ENCODE results near the gene BGLAP. TPM values are rescaled to one million over a fixed set of nuclear protein-coding genes. Genes with fewer than 3 reads are reported as not detected.

BGLAP gene
- total RNA-seq, 1 experiment from 2014 or later, result 1.4 TPM

GRCh38 chr1:156228501-156228900 lies 13.5 kb upstream of the BGLAP start:
- Histone ChIP-seq H3K27me3 (ENCODE audit: insufficient read depth, low read length) (no peaks in the 10 kb centered on the region), H4K20me1 (ENCODE audit: insufficient read depth) (no peaks in the 10 kb centered on the region), H3K9ac (ENCODE audit: low read length) (no peak overlapping the region), H3K9me3 (ENCODE audit: control insufficient read depth in 1 of 2, insufficient read depth in 1 of 2, low read depth in 1 of 2, low read length in 2 of 2) (no peaks in the 10 kb centered on the region), H3K27ac (ENCODE audit: low read depth, low read length) (no peak overlapping the region), H3K9me2 (ENCODE audit: insufficient read depth) (no peaks in the 10 kb centered on the region), H3K4me3 (replicated peaks in 1 of 2; ENCODE audit: low read depth in 1 of 2, low read length in 2 of 2) (no peak overlapping the region), H3K79me2 (ENCODE audit: insufficient read depth, low read length) (no peaks in the 10 kb centered on the region), H2AFZ (ENCODE audit: low read depth, low read length, poor library complexity, severe bottlenecking) (no peak overlapping the region), H3K36me3 (ENCODE audit: control insufficient read depth in 1 of 2, insufficient read depth in 2 of 2, low read length in 2 of 2) (peaks cover 0 to 8% of the 10 kb centered on the region in 2 experiments; a peak in 3 of 4 replicates), H3K4me2 (ENCODE audit: low read length) (no peak overlapping the region), H3K4me1 (ENCODE audit: control insufficient read depth in 1 of 2, insufficient read depth in 2 of 2, low read length in 2 of 2) (peaks cover 3 to 17% of the 10 kb centered on the region in 2 experiments; a peak in 3 of 4 replicates)
- DNase-seq (ENCODE audit: low read depth, low spot score), result no peak
- BruUV-seq (replicated peaks), result no TSS peak
- intact Hi-C loops (cut with micrococcal nuclease), result no loop called here
- ChIA-PET POLR2A (no interaction called here), RAD21 (ENCODE audit: low non-redundant PET in 1 of 2, low total read pairs in 2 of 2, uncharacterized antibody in 2 of 2, unreplicated experiment in 2 of 2) (no interaction called here), CTCF (interaction anchor here (2.4 kb wide), 1 partner anchor 83 kb away, joined by 7 read pairs; no protein-coding TSS in a partner anchor)
- ATAC-seq, result no peak
- no peak for TF ChIP-seq EGR1 (IDR thresholded peaks at IDR 0.05; ENCODE audit: low read depth)
- TF ChIP-seq ZFX (IDR thresholded peaks at IDR 0.05), result no peak
- no peak for TF ChIP-seq ZNF274 (IDR thresholded peaks at IDR 0.05; ENCODE audit: low read depth, low read length)
- TF ChIP-seq POLR2A (IDR thresholded peaks at IDR 0.05; ENCODE audit: borderline replicate concordance, extremely low read depth, insufficient read depth, insufficient read length), result no peak
- no peak for TF ChIP-seq CBX3 (IDR thresholded peaks at IDR 0.05; ENCODE audit: low read depth)
- TF ChIP-seq CTCF (IDR thresholded peaks at IDR 0.05 in 2 of 3, conservative IDR thresholded peaks at IDR 0.05 in 1 of 3; ENCODE audit: borderline replicate concordance in 1 of 3, insufficient read depth in 1 of 3, low read depth in 2 of 3, low read length in 2 of 3), result no peak
- no peak for TF ChIP-seq POLR2AphosphoS5 (IDR thresholded peaks at IDR 0.05; ENCODE audit: low read depth, low read length)
- TF ChIP-seq JUND (IDR thresholded peaks at IDR 0.05), result no peak
- no peak for TF ChIP-seq TCF7L2 (IDR thresholded peaks at IDR 0.05; ENCODE audit: borderline replicate concordance, extremely low read depth, insufficient read depth, insufficient read length)
- no peak for TF ChIP-seq SRF (IDR thresholded peaks at IDR 0.05; ENCODE audit: low read depth)
- TF ChIP-seq ATF3 (IDR thresholded peaks at IDR 0.05), result no peak
- TF ChIP-seq RAD21 (IDR thresholded peaks at IDR 0.05; ENCODE audit: low read depth), result no peak
- no peak for TF ChIP-seq SP1 (IDR thresholded peaks at IDR 0.05; ENCODE audit: low read depth)
- no peak for TF ChIP-seq EZH2 (IDR thresholded peaks at IDR 0.05)
- no peak for TF ChIP-seq MAX (IDR thresholded peaks at IDR 0.05)
- TF ChIP-seq SIN3A (IDR thresholded peaks at IDR 0.05; ENCODE audit: low read depth), result no peak
- no peak for TF ChIP-seq ZBTB33 (IDR thresholded peaks at IDR 0.05; ENCODE audit: extremely low read depth, insufficient replicate concordance, low read length)
- no peak for TF ChIP-seq YY1 (IDR thresholded peaks at IDR 0.05; ENCODE audit: extremely low read depth, insufficient replicate concordance, low read depth, low read length)
- no peak for TF ChIP-seq REST (IDR thresholded peaks at IDR 0.05; ENCODE audit: low read depth)
- no peak for TF ChIP-seq FOSL1 (IDR thresholded peaks at IDR 0.05; ENCODE audit: low read depth)
